Lower lobe of right lung (tissue), 2 donors: ENCODE measurements around the gene PHKB. TPM values are rescaled to one million over a fixed set of nuclear protein-coding genes. Genes with fewer than 3 reads are reported as not detected.

Experiments used
- ATAC-seq, 2 donors: fragments of 200-7000 bp; cut with Tn5 transposase; one replicate each; pipeline ENCODE4 v1.9.1; 2020 to 2022; ENCODE audit warnings: mild to moderate bottlenecking in 2 of 2, moderate library complexity in 2 of 2
- DNase-seq: peaks from one replicate; pipeline ENCODE4 v3.0.0-alpha.2; 2020
- H3K27ac ChIP-seq: fragments of 200-600 bp; one replicate; pipeline ENCODE4 v1.8.0; 2022
- H3K27me3 ChIP-seq: fragments of 200-600 bp; one replicate; pipeline ENCODE4 v1.8.0; 2022; ENCODE audit warnings: low read depth
- H3K36me3 ChIP-seq: fragments of 200-600 bp; one replicate; pipeline ENCODE4 v1.8.0; 2022; ENCODE audit warnings: mild to moderate bottlenecking
- H3K4me1 ChIP-seq: fragments of 200-600 bp; one replicate; pipeline ENCODE4 v1.8.0; 2022
- H3K4me3 ChIP-seq: fragments of 200-600 bp; one replicate; pipeline ENCODE4 v1.8.0; 2022; ENCODE audit warnings: mild to moderate bottlenecking
- H3K9me3 ChIP-seq: fragments of 200-600 bp; one replicate; pipeline ENCODE4 v1.8.0; 2022
- intact Hi-C: fragments of 100-400 bp; cut with DNase I; formaldehyde crosslinking; loops from one replicate; pipeline ENCODE4 v1.11.0; 2022
- total RNA-seq: library from RNA; stranded (reverse); fragmentation: NEBNext Ultra II Directional; extraction: Animal tissue kit (Norgen Biotek cat#: 25700); gene quantifications from one replicate; pipeline ENCODE4 v1.2.1, GENCODE V29; 2021
- TF ChIP-seq, protein P1 (sequence below): fragments of 200-600 bp; IDR thresholded peaks from one replicate; pipeline ENCODE4 v1.8.0; 2022; ENCODE audit warnings: antibody characterized with exemption, mild to moderate bottlenecking
- donor health status: DM: no; HTN: yes; CAD: no; lungs with severe emphysema.

The PHKB gene
- total RNA-seq, 1 donor from 2014 or later: 95.1 TPM

DNA sequence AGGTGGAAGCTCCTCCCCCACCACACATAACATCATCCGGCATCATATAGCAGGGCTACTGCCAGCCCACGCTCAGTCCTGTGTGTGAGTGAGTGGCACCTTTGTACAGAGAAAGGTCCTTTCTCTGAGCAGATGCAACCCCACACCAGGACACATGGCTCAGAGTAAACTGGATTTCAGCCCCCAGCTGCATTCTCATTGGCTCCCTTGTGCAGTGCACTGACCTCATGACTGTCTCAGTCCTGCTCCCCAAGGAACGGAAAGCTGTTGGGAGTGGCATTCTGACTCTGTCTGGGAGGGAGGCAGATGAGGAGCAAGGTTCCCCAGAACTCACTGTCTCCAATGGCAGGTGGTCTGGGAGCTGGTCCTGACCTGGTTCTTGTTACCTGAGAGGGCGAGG is 244.1 kb downstream of the PHKB start:
- ATAC-seq (no peak), DNase-seq (no peak)
- Histone ChIP-seq H3K9me3 (no peaks in the 10 kb centered on the region), H3K4me3 (no peak overlapping the region), H3K27me3 (no peaks in the 10 kb centered on the region), H3K36me3 (no peaks in the 10 kb centered on the region), H3K27ac (no peak overlapping the region), H3K4me1 (no peaks in the 10 kb centered on the region)
- intact Hi-C loops: no loop called here
- TF ChIP-seq, protein P1, sequence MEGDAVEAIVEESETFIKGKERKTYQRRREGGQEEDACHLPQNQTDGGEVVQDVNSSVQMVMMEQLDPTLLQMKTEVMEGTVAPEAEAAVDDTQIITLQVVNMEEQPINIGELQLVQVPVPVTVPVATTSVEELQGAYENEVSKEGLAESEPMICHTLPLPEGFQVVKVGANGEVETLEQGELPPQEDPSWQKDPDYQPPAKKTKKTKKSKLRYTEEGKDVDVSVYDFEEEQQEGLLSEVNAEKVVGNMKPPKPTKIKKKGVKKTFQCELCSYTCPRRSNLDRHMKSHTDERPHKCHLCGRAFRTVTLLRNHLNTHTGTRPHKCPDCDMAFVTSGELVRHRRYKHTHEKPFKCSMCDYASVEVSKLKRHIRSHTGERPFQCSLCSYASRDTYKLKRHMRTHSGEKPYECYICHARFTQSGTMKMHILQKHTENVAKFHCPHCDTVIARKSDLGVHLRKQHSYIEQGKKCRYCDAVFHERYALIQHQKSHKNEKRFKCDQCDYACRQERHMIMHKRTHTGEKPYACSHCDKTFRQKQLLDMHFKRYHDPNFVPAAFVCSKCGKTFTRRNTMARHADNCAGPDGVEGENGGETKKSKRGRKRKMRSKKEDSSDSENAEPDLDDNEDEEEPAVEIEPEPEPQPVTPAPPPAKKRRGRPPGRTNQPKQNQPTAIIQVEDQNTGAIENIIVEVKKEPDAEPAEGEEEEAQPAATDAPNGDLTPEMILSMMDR: no peak

GRCh38 chr16:47711809-47712208 is 250.7 kb downstream of the PHKB start:
- H3K4me1 ChIP-seq: no peaks in the 10 kb centered on the region
- no peak overlapping the region for H3K27ac ChIP-seq
- TF ChIP-seq, protein P1: no peak
- intact Hi-C loops: no loop called here
- no peaks in the 10 kb centered on the region for H3K9me3 ChIP-seq
- ATAC-seq (no peak), DNase-seq (no peak)
- H3K4me3 ChIP-seq: no peak overlapping the region
- no peaks in the 10 kb centered on the region for H3K36me3 ChIP-seq
- no peaks in the 10 kb centered on the region for H3K27me3 ChIP-seq

DNA sequence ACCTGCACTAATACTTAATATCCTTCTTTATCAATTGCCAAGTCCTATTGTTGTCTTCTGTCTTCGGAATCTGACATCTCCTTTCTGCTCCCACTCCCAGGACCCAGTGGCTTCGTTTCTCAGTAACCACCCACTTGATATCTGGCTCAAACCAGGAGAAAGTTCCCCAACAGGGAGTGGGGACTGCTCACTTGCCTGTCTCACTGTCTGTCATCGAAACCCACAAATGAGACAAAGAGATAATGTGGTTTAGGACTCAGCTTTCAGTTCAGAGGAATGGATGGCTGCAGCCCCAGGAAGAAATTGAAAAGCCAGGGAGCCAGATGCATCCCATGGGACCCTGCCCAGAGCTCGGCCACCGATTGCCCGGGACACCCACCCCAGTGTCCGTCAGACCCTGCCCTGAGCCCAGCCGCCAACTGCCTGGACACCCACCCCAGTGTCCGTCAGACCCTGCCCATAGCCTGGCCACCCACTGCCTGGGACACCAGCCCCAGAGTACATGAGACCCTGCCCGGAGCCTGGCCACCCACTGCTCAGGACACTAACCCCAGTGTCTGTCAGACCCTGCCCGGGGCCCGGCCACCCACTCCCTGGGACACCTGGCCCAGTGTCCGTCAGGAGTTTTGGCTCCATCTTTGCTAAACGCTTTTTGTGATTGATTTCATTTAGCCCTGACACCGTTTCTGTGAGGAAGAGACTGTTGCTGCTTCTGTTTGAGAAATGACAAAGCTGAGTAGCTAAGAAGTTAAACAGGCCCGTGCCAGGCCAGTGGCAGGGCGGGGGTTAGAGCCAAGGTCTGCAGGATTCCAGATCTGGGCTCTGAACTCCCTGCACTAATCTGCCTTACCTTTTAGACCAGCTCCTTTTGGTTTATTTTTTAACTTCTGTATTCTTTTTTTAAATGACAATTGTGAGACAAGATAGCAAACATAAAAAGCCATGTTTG is 251.4 kb downstream of the PHKB start:
- ATAC-seq: peak in 1 of 2 donors; percentile 29
- Histone ChIP-seq H3K27me3 (no peaks in the 10 kb centered on the region), H3K27ac (peak overlapping the region; percentile 28)

GRCh38 chr16:47713225-47713595 is 252.1 kb downstream of the PHKB start:
- intact Hi-C loops: no loop called here
- no peaks in the 10 kb centered on the region for H3K36me3 ChIP-seq
- DNase-seq (no peak), ATAC-seq (no peak)
- no peak overlapping the region for H3K4me3 ChIP-seq
- no peaks in the 10 kb centered on the region for H3K9me3 ChIP-seq
- no peaks in the 10 kb centered on the region for H3K4me1 ChIP-seq
- H3K27ac ChIP-seq: no peak overlapping the region
- no peaks in the 10 kb centered on the region for H3K27me3 ChIP-seq
- TF ChIP-seq, protein P1: no peak

More for the DNA sequence above, 251.4 kb downstream of the PHKB start:
- H3K36me3 ChIP-seq: no peaks in the 10 kb centered on the region
- intact Hi-C loops: no loop called here
- H3K9me3 ChIP-seq: no peaks in the 10 kb centered on the region
- TF ChIP-seq, protein P1: no peak
- H3K4me1 ChIP-seq: no peaks in the 10 kb centered on the region
- peak; percentile 44 for DNase-seq
- H3K4me3 ChIP-seq: no peak overlapping the region

DNA sequence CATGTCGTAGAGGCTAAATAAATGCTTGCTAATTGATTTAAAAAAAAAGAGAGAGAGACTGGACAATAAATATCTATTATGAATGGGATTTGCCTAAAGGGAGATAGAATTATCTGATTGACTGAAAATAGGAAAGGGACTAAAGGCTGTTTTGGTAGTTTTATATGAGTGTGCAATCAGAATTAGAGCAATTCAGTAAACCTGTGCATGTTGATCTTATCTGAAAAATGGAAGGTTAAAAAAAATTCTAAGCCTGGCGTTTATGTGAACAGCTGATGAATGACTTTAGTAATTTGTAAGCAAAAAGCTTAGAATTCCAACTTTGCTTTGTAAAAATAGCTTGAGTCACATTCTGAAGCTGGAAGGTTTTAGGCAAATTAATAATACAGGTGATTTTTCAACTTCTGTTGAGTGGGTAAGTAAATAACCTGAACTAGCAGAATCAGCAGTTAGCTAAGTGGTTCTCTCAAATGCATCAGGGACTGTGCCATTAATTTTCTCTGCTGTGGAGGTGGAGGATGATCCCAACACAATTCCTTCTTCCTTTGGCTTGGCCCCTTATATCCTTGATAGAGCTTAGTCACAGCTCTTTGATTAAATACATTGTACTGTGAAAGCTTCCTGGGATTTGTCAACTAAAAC is 254.4 kb downstream of the PHKB start:
- intact Hi-C loops: no loop called here
- no peak for DNase-seq
- Histone ChIP-seq H3K4me1 (no peaks in the 10 kb centered on the region), H3K36me3 (no peaks in the 10 kb centered on the region), H3K4me3 (no peak overlapping the region), H3K27ac (no peak overlapping the region), H3K9me3 (no peaks in the 10 kb centered on the region), H3K27me3 (no peaks in the 10 kb centered on the region)
- ATAC-seq: no peak
- TF ChIP-seq, protein P1: no peak
